ENCODE results near the gene IL17C. TPM values are rescaled to one million over a fixed set of nuclear protein-coding genes. Genes with fewer than 3 reads are reported as not detected.
A peak's percentile ranks its signal among the peaks of the same experiment; 100 is the strongest.

The IL17C gene
- total and polyA plus RNA-seq, 9 of the 15 experiments (the other 6 are each of a cell fraction or from before 2014, with no cell fraction given), result not detected

- no peak for TF ChIP-seq RREB1 (CRISPR knock-in tag; IDR thresholded peaks at IDR 0.05)
- TF ChIP-seq GMEB1 (CRISPR knock-in tag; IDR thresholded peaks at IDR 0.05), result peak; percentile 34; the same call in 1 of the 2 replicates
- TF ChIP-seq RERE (CRISPR knock-in tag; IDR thresholded peaks at IDR 0.05; ENCODE audit: borderline replicate concordance), result peak; percentile 38; the same call in 1 of the 2 replicates
- TF ChIP-seq PURB (CRISPR knock-in tag; IDR thresholded peaks at IDR 0.05; ENCODE audit: low read depth), result 0 out of 2 replicates have a peak, but pooled peaks have one; percentile 11
- 0 out of 2 replicates have a peak, but pooled peaks have one; percentile 6 for TF ChIP-seq GABPB1 (CRISPR knock-in tag; IDR thresholded peaks at IDR 0.05)
- TF ChIP-seq, protein P1, sequence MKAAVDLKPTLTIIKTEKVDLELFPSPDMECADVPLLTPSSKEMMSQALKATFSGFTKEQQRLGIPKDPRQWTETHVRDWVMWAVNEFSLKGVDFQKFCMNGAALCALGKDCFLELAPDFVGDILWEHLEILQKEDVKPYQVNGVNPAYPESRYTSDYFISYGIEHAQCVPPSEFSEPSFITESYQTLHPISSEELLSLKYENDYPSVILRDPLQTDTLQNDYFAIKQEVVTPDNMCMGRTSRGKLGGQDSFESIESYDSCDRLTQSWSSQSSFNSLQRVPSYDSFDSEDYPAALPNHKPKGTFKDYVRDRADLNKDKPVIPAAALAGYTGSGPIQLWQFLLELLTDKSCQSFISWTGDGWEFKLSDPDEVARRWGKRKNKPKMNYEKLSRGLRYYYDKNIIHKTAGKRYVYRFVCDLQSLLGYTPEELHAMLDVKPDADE (conservative IDR thresholded peaks at IDR 0.05; ENCODE audit: control insufficient read depth, low read depth, low read length), result peak; percentile 58; the same call in 1 of the 2 replicates
- TF ChIP-seq ZFP36 (IDR thresholded peaks at IDR 0.05; ENCODE audit: low read depth, low read length, partially characterized antibody), result no peak
- peak; percentile 33; the same call in 1 of the 2 replicates for TF ChIP-seq KAT7 (CRISPR knock-in tag; IDR thresholded peaks at IDR 0.05; ENCODE audit: borderline replicate concordance)
- TF ChIP-seq ZNF830 (CRISPR knock-in tag; IDR thresholded peaks at IDR 0.05), result peak; percentile 78; the same call in 1 of the 2 replicates
- TF ChIP-seq ZNF24 (IDR thresholded peaks at IDR 0.05), result no peak
These were observed 11.8 kb downstream of the IL17C start (continued) for GRCh38 chr16:88649924-88650748.

Measured in K562 (cell line).